Right lobe of liver (tissue), 4 donors: ENCODE data around the gene GRIK1.

ENCODE experiments used
- POLR2A ChIP-seq: fragments of 450-650 bp; IDR thresholded peaks from one replicate; pipeline ENCODE4 v1.6.1; 2017; ENCODE audit warnings: antibody characterized with exemption, mild to moderate bottlenecking
- TF ChIP-seq, protein P1 (sequence below), 4 donors: fragments of 200-600 bp in 3 of 4; fragments of 450-650 bp in 1 of 4; IDR thresholded peaks; one replicate each; pipeline versions ENCODE4 v1.5.1 to v1.8.0; 2016 to 2022; ENCODE audit warnings: antibody characterized with exemption in 4 of 4, mild to moderate bottlenecking in 2 of 4
- donor health status: DM: no; HTN: no; CAD: no.
- donor health status: DM: no; HTN: no; CAD: no.
- donor health status: DM: no; HTN: yes; CAD: no.

DNA sequence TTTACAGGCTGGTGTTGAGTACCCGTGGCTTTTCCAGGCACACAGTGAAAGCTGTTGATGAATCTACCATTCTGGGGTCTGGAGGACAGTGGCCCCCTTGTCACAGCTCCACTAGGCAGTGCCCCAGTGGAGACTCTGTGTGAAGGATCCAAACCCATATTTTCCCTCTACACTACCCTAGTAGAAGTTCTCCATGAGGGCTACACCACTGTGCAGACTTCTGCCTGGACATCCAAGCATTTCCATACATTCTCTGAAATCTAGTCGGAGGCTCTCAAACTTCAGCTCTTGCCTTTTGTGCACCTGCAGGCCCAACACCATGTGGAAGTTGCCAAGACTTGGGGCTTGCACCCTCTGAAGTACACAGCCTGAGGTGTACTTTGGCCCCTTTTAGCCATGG is 413.3 kb downstream of the GRIK1 start:
- no peak for TF ChIP-seq POLR2A
- TF ChIP-seq, protein P1, sequence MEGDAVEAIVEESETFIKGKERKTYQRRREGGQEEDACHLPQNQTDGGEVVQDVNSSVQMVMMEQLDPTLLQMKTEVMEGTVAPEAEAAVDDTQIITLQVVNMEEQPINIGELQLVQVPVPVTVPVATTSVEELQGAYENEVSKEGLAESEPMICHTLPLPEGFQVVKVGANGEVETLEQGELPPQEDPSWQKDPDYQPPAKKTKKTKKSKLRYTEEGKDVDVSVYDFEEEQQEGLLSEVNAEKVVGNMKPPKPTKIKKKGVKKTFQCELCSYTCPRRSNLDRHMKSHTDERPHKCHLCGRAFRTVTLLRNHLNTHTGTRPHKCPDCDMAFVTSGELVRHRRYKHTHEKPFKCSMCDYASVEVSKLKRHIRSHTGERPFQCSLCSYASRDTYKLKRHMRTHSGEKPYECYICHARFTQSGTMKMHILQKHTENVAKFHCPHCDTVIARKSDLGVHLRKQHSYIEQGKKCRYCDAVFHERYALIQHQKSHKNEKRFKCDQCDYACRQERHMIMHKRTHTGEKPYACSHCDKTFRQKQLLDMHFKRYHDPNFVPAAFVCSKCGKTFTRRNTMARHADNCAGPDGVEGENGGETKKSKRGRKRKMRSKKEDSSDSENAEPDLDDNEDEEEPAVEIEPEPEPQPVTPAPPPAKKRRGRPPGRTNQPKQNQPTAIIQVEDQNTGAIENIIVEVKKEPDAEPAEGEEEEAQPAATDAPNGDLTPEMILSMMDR (IDR thresholded peaks at IDR 0.05) = no peak
